ENCODE measurements around the gene FASTK.

FASTK gene

DNA sequence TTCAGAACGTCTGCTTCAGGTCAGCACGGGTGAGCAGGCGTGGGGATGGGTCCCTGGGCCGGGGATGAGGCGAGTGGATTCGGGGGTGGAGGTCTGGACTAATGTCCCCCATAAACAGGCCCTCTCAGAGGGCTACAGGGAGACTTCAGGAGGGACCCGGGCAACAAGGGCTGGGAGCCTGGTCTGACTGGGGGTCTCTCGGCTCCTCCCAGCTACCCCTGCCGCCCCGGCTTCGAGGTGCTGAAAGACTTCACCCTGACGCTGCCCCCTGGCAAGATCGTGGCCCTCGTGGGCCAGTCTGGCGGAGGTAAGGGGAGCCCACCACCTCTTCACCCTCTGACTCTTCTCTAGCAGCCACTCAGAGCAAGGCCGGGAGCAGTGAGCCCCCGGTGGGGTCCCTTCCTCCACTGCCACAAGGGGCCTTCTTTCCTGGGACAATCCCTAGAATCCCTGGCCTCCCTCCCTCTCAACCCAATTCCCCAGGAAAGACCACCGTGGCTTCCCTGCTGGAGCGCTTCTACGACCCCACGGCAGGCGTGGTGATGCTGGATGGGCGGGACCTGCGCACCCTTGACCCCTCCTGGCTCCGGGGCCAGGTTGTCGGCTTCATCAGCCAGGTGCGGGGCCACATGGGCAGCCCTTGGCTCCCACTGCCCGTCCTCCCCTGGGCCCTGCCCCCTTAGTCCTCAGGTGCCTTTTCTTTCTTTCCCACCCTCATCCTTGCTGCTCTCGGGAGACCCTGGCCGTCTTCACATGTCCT is 39.8 kb downstream of the FASTK start:
- H3K4me2 ChIP-seq (ENCODE audit: low read depth, low read length, poor library complexity, severe bottlenecking): no peak overlapping the region
- no peak overlapping the region for H3K9ac ChIP-seq (ENCODE audit: low read depth, low read length, poor library complexity, severe bottlenecking)
- H3K27me3 ChIP-seq (ENCODE audit: insufficient read depth, low read length, poor library complexity, severe bottlenecking): no peaks in the 10 kb centered on the region
- H3K9me3 ChIP-seq (ENCODE audit: insufficient read depth, low read depth, low read length): no peaks in the 10 kb centered on the region
- no peak overlapping the region for H2AFZ ChIP-seq (ENCODE audit: low read length)
- no peak overlapping the region for H3K4me3 ChIP-seq (ENCODE audit: low read length, poor library complexity, severe bottlenecking)
- H3K36me3 ChIP-seq (ENCODE audit: insufficient read depth, low read length): no peaks in the 10 kb centered on the region
- no peaks in the 10 kb centered on the region for H3K79me2 ChIP-seq (ENCODE audit: insufficient read depth, low read length)
- peaks cover 2% of the 10 kb centered on the region; the same call in 1 of the 2 replicates for H3F3A ChIP-seq (ENCODE audit: low read depth)
- no peaks in the 10 kb centered on the region for H4K20me1 ChIP-seq (ENCODE audit: insufficient read depth, low read length, poor library complexity, severe bottlenecking)
- no peaks in the 10 kb centered on the region for H3K9me2 ChIP-seq (replicated peaks; ENCODE audit: low read depth, low read length)
- TF ChIP-seq, protein P1, sequence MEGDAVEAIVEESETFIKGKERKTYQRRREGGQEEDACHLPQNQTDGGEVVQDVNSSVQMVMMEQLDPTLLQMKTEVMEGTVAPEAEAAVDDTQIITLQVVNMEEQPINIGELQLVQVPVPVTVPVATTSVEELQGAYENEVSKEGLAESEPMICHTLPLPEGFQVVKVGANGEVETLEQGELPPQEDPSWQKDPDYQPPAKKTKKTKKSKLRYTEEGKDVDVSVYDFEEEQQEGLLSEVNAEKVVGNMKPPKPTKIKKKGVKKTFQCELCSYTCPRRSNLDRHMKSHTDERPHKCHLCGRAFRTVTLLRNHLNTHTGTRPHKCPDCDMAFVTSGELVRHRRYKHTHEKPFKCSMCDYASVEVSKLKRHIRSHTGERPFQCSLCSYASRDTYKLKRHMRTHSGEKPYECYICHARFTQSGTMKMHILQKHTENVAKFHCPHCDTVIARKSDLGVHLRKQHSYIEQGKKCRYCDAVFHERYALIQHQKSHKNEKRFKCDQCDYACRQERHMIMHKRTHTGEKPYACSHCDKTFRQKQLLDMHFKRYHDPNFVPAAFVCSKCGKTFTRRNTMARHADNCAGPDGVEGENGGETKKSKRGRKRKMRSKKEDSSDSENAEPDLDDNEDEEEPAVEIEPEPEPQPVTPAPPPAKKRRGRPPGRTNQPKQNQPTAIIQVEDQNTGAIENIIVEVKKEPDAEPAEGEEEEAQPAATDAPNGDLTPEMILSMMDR (conservative IDR thresholded peaks at IDR 0.05; ENCODE audit: low read length): no peak
- no peak for TF ChIP-seq EZH2phosphoT487 (IDR thresholded peaks at IDR 0.05; ENCODE audit: borderline replicate concordance)
- peaks cover 24% of the 10 kb centered on the region for H3K4me1 ChIP-seq (ENCODE audit: insufficient read depth, low read length, poor library complexity, severe bottlenecking)

DNA sequence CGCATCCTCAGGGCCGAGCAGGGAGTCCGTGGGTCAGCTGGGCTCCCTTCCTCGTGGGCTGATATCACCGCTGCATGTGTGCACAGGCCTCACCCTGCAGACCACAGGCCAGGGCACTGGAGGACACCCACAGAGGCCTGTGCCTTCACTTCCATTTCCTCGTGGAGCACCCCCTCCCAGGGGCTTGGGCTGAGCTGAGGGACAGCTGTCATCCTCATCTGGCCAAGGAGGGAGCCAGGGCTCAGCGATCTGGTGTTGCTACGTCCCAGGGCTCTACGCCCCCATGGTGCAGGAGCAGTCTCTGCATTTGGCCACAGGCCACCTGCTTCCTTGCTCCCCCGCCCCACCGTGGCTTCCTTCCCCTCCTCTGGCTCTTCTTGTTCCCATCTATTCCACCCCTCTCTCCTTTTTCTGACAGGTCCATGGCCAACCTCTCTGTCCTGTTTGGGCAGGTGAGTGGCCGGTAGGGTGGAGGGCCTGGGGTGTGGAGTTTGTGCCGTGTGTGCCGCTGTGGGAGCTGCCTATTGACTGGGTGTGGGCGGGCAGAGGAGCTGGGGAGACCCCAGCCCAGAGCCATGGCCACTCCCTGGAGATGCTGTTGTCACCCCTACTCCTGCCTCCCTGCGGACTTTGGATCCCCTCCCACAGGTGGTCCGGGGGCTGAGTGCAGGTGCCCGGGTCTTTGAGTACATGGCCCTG is 40.6 kb downstream of the FASTK start:
- H3K9me3 ChIP-seq (ENCODE audit: insufficient read depth, low read depth, low read length): no peaks in the 10 kb centered on the region
- H3K79me2 ChIP-seq (ENCODE audit: insufficient read depth, low read length): no peaks in the 10 kb centered on the region
- no peaks in the 10 kb centered on the region for H3K9me2 ChIP-seq (replicated peaks; ENCODE audit: low read depth, low read length)
- H3F3A ChIP-seq (ENCODE audit: low read depth): peaks cover 2% of the 10 kb centered on the region; the same call in 1 of the 2 replicates
- no peak overlapping the region for H2AFZ ChIP-seq (ENCODE audit: low read length)
- H3K4me3 ChIP-seq (ENCODE audit: low read length, poor library complexity, severe bottlenecking): peak overlapping the region; percentile 25
- H3K4me1 ChIP-seq (ENCODE audit: insufficient read depth, low read length, poor library complexity, severe bottlenecking): peaks cover 24% of the 10 kb centered on the region
- H3K9ac ChIP-seq (ENCODE audit: low read depth, low read length, poor library complexity, severe bottlenecking): no peak overlapping the region
- no peaks in the 10 kb centered on the region for H3K36me3 ChIP-seq (ENCODE audit: insufficient read depth, low read length)
- TF ChIP-seq EZH2phosphoT487 (IDR thresholded peaks at IDR 0.05; ENCODE audit: borderline replicate concordance): no peak
- TF ChIP-seq, protein P1 (conservative IDR thresholded peaks at IDR 0.05; ENCODE audit: low read length): no peak
- H4K20me1 ChIP-seq (ENCODE audit: insufficient read depth, low read length, poor library complexity, severe bottlenecking): no peaks in the 10 kb centered on the region
- peak overlapping the region; percentile 65 for H3K4me2 ChIP-seq (ENCODE audit: low read depth, low read length, poor library complexity, severe bottlenecking)
- H3K27me3 ChIP-seq (ENCODE audit: insufficient read depth, low read length, poor library complexity, severe bottlenecking): no peaks in the 10 kb centered on the region

DNA sequence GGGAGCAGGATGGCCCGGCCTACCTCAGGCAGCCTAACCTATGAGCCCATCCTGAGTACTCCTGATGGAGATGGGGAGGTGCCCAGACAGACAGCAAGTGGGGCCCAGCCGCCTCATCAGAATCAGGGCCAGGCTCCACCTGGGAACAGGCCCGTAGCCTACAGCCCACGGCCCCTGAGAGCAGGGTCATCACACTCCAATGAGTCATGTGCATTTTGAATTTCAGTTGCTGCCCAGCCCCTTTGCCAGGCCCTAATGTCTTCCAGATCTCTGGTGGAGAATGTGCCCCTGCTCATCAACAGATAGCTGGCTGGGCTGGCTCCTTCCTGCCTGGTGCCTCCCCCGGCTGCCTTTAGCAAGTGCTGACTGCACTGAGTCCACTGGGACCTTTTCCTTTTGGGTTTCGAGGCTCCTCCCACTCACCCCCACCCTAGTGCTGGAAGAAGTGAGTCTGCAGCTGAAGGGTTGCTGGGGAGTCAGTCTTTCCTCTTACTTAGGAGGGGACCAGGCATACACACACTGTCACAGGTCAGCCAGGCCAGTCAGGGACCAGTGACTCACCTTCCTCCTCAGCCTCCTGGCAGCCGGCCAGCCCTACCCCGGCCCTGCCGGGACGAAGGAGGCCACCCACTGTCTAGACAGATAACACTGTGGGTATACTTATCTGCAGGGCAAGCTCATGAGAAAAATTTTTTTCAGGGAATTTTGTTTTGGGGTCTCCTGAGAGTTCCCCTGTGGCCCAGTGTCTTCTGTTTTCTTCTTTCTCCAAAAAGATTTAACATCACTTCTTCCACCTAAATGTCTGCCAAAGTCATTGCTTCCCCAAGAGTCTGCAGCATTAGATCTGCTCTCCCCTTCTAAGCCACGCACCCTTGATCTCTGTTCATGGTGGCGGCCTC is 41.4 kb downstream of the FASTK start:
- Histone ChIP-seq H3K9ac (ENCODE audit: low read depth, low read length, poor library complexity, severe bottlenecking) (peak overlapping the region; percentile 44), H3K27me3 (ENCODE audit: insufficient read depth, low read length, poor library complexity, severe bottlenecking) (no peaks in the 10 kb centered on the region), H3K4me3 (ENCODE audit: low read length, poor library complexity, severe bottlenecking) (peak overlapping the region; percentile 33), H3K79me2 (ENCODE audit: insufficient read depth, low read length) (no peaks in the 10 kb centered on the region), H3K4me2 (ENCODE audit: low read depth, low read length, poor library complexity, severe bottlenecking) (peak overlapping the region; percentile 65), H3K36me3 (ENCODE audit: insufficient read depth, low read length) (no peaks in the 10 kb centered on the region), H3K9me2 (replicated peaks; ENCODE audit: low read depth, low read length) (no peaks in the 10 kb centered on the region), H3K4me1 (ENCODE audit: insufficient read depth, low read length, poor library complexity, severe bottlenecking) (peaks cover 24% of the 10 kb centered on the region), H4K20me1 (ENCODE audit: insufficient read depth, low read length, poor library complexity, severe bottlenecking) (no peaks in the 10 kb centered on the region), H3F3A (ENCODE audit: low read depth) (peaks cover 2% of the 10 kb centered on the region; the same call in 1 of the 2 replicates), H3K9me3 (ENCODE audit: insufficient read depth, low read depth, low read length) (no peaks in the 10 kb centered on the region), H2AFZ (ENCODE audit: low read length) (peak overlapping the region; percentile 41; the same call in 1 of the 2 replicates)
- TF ChIP-seq, protein P1 (conservative IDR thresholded peaks at IDR 0.05; ENCODE audit: low read length): no peak
- TF ChIP-seq EZH2phosphoT487 (IDR thresholded peaks at IDR 0.05; ENCODE audit: borderline replicate concordance): no peak

All from Loucy (cell line).